HL-60/S4 treated with phorbol 12-myristate 13-acetate at 8.2 ng/mL for 4 days and 3 days (cell line): Measurements from ENCODE around the gene ECSIT.

Source experiments
- in situ Hi-C: fragments of 300-500 bp; cut with MboI; formaldehyde crosslinking; loops from 2 replicates; pipeline ENCODE4 v1.15.0; 2022; ENCODE audit warnings: low sequenced_read_pairs

Gene ECSIT

DNA sequence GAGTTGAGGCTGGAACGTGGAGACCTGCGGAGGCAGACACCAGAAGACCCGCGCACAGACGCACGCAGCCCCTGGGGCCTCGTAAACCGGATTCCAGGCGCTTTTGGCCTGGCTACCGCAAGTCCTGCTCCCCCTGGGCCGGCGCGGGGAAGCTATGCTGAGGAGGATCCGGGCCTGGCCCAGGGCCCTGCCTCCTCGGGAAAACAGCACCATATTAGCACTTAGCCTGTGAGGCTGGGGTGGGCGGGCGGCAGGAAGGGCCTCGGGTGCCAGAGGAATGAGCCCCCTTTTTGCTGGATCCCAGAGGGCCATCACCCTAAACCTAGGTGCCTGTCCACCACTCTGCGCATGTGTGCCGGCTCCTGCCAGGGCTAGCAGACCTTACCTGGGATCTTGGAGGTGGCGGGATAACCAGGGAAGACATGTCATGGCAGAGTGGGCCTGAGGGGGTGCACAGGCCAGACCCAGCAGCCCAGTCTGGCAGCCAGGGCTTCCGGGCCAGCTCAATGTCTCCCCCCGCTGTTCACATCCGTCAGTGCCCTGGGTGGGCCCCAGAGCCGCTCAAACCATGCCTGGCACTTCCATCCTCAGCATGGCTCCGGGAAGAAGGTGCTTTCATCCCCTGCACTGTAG, 22.8 kb upstream of the ECSIT start:
- in situ Hi-C loops, result no loop called here

DNA sequence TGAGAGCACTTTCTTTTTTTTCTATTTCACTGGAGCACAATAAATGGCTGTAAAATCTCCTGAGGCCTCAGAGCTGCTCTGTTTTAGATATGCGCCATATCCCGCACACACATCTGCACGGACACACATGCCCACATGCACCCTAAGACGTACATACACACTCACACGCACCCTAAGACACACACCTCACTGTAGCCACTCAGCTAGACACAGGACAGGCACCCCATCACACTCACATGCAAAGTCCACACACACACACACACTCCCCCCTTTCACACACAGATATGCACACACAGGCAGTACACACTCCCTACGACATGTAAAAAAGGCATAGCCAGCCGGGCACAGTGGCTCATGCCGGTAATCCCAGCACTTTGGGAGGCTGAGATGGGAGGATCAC, 21.3 kb upstream of the ECSIT start:
- in situ Hi-C loops, result no loop called here

GRCh38 chr19:11549386-11549953, 20.5 kb upstream of the ECSIT start:
- in situ Hi-C loops, result no loop called here

DNA sequence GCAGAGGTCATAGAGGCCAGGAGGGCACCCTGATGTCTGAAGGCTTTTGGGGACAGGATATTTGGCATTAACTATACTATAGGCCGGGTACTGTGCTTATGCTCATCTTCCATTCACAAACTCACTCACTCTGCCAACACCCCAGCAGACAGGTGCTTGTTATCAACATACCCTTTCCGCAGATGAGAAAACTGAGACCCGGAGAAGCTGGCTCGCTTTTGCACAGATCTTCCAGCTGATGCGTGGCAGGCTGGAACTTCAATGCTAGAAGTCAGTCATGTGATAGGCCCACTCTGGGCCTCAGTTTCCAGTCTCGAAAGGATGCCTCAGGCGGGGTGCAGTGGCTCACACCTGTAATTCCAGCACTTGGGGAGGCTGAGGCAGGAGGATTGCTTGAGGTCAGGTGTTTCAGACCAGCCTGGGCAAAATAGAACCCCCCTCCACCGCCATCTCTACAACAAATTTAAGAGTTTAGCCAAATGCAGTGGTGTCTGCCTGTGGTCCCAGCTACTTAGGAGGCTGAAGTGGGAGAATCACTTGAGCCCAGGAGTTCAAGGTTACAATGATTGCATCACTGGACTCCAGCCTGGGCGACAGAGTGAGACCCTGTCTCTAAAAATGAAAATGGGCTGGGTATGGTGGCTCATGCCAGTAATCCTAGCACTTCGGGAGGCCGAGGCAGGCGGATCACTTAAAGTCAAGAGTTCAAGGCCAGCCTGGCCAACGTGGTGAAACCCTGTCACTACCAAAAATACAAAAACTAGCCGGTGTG, 19.2 kb upstream of the ECSIT start:
- in situ Hi-C loops, result no loop called here

DNA sequence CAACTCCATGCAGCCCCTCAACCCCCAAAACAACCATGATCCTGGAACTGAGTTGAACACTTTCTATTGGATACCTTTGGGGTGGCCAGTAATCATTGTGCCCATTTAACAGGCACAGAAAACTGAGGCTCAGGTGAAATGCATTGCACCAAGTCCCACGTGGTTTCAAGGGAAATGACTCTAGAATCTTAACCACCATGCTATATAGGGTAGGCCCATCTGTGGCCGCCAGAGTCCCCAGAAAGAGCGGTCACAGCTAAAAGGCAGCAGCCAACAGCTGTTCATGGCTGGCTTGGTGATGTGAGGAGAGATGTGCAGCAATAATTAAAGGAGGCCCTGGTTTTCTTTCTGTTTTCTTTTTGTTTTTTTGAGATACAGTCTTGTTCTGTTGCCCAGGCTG, 12.3 kb upstream of the ECSIT start:
- in situ Hi-C loops, result no loop called here

DNA sequence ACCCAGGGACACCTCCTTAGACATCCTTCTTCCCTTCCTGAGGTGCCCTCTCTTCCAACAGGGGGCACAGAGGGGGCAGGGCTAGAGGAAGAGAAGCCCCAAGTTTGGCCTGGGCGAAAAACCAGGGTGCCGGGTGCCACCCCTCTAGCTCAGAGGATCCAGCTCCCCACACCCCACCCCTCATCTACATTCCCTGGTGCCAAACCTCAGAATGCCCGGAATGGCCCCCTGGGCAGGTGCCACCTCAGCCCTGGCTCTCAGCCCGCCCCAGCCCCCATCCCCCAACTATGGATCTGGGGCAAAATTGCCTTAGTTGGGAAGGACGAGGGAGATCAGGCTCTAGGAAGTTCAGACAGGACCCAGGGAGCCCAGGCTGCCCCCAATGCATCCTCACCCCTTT, 11.7 kb upstream of the ECSIT start:
- in situ Hi-C loops, result no loop called here

DNA sequence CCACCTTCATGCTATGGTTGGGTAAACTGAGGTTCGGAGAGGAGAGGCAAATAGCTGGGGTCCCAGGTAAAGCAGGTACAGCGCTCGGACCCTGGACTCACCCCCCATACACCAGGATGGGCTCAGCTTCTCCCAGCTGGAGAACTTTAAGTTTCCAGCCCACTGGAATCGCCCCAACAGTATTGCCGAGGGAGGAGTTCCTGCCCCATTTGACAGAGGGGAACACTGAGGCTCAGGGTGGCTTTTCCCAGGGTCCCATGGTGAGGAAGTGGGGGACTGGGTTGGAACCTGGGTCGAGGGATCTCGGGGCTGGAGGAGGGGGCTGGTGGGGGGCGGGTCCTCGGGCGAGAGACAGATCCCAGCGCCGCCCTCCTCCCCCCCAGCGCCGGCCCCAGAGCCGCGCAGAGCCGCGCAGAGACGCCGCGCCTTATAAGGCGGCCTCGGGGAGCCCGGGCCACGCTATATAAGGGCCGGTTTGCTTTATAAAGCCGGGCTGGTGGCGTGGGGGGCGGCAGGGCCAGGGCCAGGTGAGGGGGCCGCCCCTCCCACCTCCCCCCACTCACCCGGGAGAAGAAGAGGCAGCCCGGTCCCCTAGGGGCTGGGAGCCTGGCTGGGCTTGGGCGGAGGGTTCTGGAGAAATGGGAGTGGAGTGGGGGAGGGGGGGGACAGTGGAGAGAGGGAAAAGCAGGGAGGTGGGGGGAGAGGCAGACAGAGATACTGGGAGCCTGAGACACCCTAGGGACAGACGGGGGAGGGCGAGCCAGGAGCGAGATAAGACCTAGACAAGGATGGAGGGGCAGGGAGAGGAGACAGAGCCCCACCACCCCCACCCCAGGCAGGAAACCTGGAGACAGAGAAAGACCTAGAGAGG, 10.8 kb upstream of the ECSIT start:
- in situ Hi-C loops, result no loop called here

- in situ Hi-C loops, result no loop called here
Observed at GRCh38 chr19:11538232-11539036, 9.5 kb upstream of the ECSIT start, which contains the start of gene CNN1. Gene CNN1 (plus strand): TSS chr19:11538851. CDS start chr19:11538928, 77 bp downstream.

DNA sequence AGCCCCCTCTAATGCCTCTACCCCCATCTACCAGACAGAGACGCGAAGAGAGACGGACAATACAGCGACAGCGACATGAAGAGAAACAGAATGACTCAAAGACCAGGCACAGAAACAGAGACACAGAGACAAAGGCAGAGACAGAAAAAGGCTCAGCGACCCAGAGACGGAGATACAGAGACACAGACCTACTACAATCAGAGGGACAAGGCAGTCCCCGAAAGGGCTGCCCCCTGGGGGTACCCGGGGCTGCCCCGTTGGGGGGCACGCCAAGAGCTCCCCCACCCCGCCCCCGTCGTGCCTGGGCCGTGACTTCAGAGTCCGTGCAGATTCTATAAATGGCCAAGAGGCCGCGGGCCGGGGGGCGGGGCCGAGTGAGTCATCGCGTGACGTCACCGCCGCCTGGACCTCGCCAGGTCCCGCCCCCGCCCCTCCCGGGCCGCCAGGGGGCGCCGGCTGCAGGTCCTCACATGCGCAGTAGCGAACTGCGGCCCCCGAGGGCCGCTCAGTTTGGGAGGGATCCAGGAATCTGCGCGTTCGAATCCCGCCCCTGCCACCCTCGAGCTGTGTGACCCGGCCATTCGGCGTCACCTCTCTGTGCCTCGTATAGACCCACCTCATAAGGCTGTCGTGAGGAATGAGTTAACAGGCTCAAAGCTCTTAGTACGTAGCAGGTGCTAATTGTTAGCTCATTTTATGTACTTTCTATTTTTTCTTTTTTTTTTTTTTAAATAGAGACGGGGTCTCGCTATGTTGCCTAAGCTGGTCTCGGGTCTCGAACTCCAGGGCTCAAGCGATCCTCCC, 7.1 kb upstream of the ECSIT start:
- in situ Hi-C loops, result no loop called here

GRCh38 chr19:11534948-11535347, 6.0 kb upstream of the ECSIT start:
- in situ Hi-C loops, result no loop called here

GRCh38 chr19:11534538-11534937, 5.6 kb upstream of the ECSIT start:
- in situ Hi-C loops, result no loop called here

DNA sequence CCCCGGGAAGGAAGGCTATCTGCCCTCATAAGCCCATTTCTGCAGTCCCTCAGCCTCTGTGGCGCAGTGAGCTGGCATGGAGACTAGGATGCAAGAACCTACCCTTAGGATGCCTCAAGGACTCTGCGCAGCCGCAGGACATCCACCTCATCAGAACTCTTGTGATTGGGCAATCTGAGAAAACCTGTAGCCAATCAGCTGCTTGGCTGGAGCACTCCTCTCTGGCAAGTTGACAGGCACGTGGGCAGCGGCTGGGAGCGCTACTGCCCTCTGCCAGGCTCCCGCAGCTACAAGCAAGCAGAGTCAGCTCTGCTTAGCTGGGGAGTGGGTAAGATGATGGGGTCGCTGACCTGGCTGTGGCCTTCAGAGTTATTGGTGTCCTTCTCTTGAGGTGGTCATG, 1.5 kb upstream of the ECSIT start:
- in situ Hi-C loops, result no loop called here

DNA sequence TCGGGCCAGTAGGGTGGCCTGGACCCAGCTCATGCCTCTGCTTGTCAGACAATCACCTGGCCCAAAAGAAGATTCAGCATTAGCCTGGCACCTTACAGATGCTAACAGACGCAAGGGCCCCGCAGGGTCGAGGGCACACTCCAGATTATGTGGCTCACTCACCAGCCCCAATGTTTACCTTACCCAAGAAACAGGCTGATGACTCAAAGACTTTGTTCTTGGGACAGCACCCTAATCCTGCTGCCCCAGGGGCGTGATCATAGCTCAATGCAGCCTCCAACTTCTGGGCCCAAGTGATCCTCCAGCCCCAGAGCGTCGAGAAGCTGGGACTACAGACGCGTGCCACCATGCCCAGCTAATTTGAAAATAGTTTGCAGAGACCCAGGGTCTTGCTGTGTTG, 9.8 kb downstream of the ECSIT start:
- in situ Hi-C loops, result no loop called here

DNA sequence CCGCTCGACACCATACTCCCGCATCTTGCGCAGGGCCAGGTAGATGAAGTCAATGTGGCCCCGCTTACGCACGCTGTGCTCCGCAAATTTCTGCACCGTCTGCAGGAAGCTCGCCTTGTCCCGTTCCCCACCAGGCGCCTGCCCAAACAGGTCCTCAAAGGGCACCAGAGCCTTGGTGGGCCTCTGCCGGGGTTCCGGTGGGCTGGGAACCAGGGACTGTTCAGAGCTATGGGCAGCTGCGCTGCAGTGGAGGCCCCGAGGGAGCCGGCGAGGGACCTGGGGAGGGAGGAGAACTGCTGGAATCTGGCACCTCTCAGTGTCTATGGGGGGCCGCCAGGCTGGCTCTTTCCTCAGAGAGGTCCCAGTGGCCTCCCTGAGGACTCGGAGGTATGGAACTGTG, 15.0 kb downstream of the ECSIT start:
- in situ Hi-C loops, result no loop called here

- in situ Hi-C loops, result no loop called here
Observed at GRCh38 chr19:11510444-11510843, 18.5 kb downstream of the ECSIT start.

- in situ Hi-C loops, result no loop called here
Observed at GRCh38 chr19:11507370-11508078, 21.4 kb downstream of the ECSIT start.

- in situ Hi-C loops, result no loop called here
Observed at GRCh38 chr19:11506967-11507366, 22.0 kb downstream of the ECSIT start.

GRCh38 chr19:11506101-11506555, 22.8 kb downstream of the ECSIT start:
- in situ Hi-C loops, result no loop called here

DNA sequence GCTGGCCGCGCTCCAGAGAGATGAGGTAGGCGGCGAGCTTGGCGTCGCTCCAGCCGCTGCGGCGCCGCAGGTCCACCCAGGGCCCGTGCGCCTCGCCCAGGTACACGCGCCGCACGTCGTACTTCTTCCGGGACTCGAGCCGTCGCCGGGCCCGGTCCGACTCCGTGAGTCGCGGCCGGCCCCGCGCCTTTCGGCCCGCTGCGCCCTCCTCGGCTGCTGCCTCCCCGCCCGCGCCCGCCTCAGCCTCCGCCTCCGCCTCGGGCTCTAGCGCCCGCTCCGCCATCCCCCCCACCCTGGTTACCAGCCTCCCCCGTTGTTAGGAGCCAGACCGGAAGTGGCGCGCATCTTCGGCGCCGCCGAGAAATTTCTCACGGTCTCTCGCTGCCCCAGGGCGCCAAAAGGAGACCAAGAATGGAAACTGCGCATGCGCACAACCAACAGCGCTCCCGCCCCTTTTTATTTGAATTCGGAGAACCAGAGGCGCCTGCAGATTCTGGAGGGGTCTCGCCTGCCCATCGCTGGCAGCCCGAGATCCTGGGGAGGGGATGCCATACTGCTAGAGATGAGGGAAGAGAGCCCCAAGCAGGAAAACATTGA, 23.3 kb downstream of the ECSIT start, which contains the start of gene ZNF653:
TSS of gene ZNF653 (minus strand) at position 336 of the 597 bp plus-strand sequence. CDS start at position 283, 53 bp downstream.
- in situ Hi-C loops, result no loop called here
